GM18511 (cell line): ENCODE results near the gene RRP8.

ENCODE experiments used
- ATAC-seq: cut with Tn5 transposase; IDR thresholded peaks from one replicate; pipeline ENCODE4 v1.9.1; 2021; ENCODE audit warnings: mild to moderate bottlenecking, moderate library complexity; ENCODE audit not compliant: unreplicated experiment

Gene RRP8

GRCh38 chr11:6633422-6634408, 30.3 kb upstream of the RRP8 start:
- ATAC-seq = no peak

- ATAC-seq = no peak
Observed at GRCh38 chr11:6632116-6633073, 29.0 kb upstream of the RRP8 start.

DNA sequence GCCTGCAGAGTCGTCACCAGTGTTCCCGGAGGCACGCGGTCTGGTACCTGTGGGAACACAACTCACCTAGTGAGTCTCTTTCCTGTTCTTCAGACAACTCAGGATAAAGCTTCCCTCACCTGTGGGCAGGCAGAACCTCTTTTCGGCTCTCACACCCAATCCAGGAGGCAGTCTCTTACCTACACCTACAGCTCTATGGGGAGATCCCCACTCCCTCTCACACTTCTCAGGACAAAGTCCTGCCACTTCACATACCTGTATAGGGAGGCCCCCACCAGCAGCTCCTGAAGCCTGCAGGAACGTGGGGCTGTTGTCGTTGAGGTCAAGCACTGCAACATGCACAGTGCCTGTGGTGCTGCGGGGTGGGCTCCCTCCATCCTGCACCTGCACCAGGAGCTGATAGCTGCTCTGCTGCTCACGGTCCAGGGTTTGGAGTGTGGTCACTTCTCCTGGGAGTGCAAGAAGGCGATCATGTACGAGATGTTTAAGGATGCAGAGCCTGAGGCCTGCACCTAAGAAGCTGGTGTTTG, 28.0 kb upstream of the RRP8 start:
- no peak for ATAC-seq

DNA sequence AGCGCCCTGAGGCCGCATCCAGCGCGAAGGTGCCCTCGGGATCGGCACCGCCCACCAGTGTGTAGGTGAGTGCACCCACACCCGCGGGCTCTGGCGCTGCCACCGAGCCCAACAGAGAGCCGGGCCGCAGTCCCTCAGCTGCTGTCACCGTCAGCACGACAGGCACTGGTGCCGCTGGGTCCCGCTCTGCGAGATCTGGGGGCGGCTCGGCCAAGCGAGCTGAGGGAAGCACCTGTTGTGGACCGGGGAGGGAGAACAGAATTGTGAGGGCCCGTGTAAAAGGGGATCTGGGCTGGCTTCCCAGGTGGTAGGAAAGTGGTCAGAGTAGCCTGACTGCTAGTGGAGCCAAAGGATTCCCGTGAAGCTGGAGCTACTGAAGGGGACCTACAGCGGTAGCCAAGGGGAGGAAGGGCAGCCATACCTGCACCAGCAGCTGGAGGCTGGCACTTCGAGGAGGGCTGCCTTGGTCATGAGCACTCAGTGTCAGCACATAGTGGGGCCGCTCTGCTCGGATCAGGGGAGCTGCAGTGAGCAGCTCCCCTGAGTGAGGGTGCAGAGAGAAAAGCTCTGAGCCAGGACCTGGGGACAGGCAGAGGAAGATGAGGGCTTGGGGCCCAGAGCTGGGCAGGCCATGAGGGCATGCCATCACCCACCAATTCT, 27.3 kb upstream of the RRP8 start:
- no peak for ATAC-seq

DNA sequence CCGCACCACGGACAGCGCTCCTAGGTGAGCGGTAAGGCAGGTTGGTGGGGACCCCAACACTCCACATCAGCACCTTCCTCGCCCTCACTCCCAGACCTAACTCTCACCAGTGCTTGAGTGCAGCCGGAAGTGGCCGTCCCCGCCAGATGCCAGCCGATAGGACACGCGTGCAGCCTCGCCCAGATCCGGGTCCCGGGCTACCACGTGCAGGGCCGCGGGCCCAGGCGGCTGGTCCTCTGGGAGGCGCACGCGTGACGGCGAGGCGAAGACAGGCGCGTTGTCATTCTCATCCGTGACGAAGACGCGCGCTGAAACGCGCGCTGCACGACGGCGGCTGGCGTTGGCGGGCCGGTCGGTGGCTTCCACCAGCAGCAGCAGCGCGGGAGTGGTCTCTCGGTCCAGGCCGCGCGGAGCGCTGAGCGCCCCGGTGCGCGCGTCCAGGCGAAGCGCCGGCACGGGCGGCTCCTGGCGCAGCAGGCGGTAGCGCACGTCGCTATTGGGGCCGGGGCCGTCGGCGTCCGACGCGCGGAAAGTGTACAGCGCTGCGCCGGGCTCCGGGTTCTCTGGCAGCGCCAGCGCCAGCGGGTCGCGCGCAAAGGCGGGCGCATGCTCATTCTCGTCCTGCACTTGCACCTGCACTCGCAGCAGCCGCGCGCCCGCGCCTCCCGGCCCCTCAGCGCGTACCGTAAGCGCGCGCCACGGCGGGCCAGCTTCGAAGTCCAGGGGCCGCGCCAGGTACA, 26.6 kb upstream of the RRP8 start:
- no peak for ATAC-seq

DNA sequence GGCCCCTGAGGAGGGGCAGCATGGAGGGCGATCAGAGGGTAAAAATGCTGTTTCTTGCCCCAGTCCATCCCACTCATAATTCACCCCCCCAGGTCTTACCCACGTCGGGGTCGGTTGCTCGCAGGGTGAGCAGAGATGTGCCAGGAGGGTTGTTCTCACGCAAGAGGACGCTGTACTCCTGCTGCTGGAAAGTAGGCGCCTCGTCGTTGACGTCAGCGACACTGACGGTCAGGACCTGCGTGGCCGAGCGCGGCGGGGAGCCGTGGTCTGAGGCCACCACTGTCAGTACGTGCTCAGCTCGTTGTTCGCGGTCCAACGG, 26.1 kb upstream of the RRP8 start:
- no peak for ATAC-seq

GRCh38 chr11:6628526-6628925, 25.1 kb upstream of the RRP8 start:
- no peak for ATAC-seq

DNA sequence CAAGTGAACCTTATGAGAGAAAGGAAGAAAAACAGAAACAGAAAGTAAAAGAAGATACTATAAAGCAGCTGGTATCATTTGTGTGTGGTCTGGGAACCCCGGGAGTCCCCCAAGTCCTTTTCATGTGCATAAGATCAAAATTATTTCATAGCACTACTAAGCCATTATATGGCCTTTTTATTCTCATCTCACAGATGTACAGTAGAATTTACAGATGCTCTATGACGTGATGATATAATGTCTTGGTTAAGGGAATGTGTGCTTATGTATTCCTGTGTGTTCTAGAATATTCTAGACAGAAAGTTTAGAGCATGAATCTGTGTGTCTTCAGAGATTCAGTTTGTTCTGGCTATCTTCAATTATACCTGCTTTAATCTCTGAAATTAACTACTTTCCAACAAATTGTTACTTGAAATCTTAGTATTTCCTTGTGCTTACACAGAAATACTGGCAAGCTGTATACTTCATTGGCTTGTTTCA, 24.4 kb upstream of the RRP8 start:
- ATAC-seq = peak; percentile 80

- ATAC-seq = no peak
Observed at GRCh38 chr11:6626971-6627761, 23.8 kb upstream of the RRP8 start.

- ATAC-seq = no peak
Observed at GRCh38 chr11:6625832-6626420, 22.5 kb upstream of the RRP8 start.

DNA sequence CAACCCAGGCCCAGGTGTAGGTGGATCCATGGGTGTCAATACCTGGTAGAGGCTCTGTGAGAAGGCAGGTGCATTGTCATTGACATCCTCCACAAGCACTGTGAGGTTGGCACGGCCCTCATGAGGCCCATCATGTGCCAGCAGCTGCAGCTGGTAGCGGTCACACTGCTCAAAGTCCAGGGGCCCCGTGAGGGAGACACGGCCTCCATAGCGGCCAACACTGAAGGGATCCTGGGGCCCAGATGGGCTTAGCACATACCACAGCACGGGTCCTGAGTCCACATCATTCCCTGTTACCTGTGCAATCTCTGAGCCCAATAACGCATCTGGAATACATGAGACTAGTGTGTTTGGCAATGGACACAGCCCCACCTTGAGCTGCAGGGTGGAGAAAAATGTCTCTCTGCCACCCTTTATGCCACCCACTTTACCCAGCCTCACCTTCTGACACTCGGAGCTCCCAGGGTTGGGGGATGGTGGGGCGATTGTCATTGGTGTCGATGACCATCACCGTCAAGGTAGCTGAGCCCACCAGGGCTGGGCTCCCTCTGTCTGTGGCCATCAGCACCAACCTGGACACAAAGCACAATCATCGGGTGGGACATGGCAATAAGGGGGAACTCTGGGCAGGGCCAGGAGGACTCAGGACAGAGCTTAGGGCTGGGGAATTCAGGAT, 21.9 kb upstream of the RRP8 start:
- no peak for ATAC-seq

- ATAC-seq = no peak
Observed at GRCh38 chr11:6623391-6624363, 20.3 kb upstream of the RRP8 start.

GRCh38 chr11:6622261-6623171, 19.1 kb upstream of the RRP8 start:
- ATAC-seq = no peak

DNA sequence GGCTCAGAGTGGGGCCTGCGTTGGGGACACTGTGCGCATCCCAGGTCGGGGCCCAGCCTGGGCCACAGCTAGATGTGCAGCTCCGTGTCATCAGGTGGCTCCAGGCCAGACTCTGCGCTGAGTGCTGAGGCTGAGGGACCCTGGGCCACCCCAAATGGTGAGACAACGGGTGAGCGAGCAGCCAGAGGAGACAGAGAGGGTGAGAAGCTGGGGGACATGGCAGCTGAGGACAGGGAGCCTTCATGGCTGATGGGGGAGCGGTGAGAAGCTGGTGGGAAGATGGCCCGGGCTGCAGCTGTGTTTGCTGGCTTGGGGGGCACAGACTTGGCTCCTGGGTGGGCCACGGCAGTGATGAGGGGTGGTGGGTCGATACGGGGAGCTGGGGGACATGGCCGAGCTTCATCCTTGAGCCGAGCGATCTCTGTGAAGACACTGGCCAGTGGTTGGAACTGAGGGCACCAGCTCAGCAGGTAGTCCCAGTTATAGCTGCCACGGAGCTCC, 18.3 kb upstream of the RRP8 start:
- ATAC-seq = no peak

GRCh38 chr11:6620636-6621035, 17.2 kb upstream of the RRP8 start:
- ATAC-seq = no peak
